Karpas-422 (cell line): ENCODE results near the gene GOLGA6L6. TPM values are rescaled to one million over a fixed set of nuclear protein-coding genes. Genes with fewer than 3 reads are reported as not detected.

Experiments used
- small RNA-seq: library from RNA; depleted of rRNA; stranded (forward); fragments of <200 nt; gene quantifications from one replicate; pipeline ENCODE3, GENCODE V24; 2014
- total RNA-seq: library from RNA; depleted of rRNA; stranded (reverse); fragments of >200 nt; shearing (Covaris generic); gene quantifications from 2 replicates; pipeline ENCODE4 v1.2.3, GENCODE V29; 2014; ENCODE audit warnings: low replicate concordance

GOLGA6L6 gene
- total RNA-seq, 1 experiment from 2014 or later: not detected

Small RNA genes lying within 50 kb of the gene (small RNA-seq; reads per million reads assigned to genes)
- not detected for gene RN7SL759P
